Measurements from ENCODE around the gene IFNG. TPM values are rescaled to one million over a fixed set of nuclear protein-coding genes. Genes with fewer than 3 reads are reported as not detected.

The IFNG gene
- polyA plus RNA-seq, 1 donor from 2014 or later: not detected

DNA sequence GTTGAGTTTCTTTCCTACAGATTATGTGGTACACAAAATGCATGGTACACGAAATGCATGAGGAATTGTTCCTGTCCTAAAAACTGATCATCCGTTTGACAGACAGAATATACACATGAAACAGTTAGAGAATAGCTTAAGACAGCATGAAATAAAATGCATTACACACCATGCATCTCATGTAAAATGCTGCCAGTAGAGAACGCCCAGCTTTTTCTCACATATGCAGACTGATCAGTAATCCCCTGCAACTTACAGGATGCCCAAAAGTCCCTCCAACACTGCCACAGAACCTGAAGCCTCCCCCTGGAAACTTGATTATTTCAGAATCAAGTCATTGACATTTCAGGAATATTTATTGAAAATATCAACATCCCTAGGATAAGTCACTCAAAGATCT, 24.0 kb downstream of the IFNG start:
- Histone ChIP-seq H3K9me3 (ENCODE audit: low read length) (peaks cover 2% of the 10 kb centered on the region), H3K27me3 (ENCODE audit: insufficient read depth, low read depth, low read length) (no peaks in the 10 kb centered on the region), H3F3A (ENCODE audit: insufficient read depth, low read length, poor library complexity, severe bottlenecking) (no peaks in the 10 kb centered on the region), H3K79me2 (replicated peaks; ENCODE audit: insufficient read depth, low read length) (no peaks in the 10 kb centered on the region), H3K27ac (ENCODE audit: low read length) (no peak overlapping the region), H3K4me2 (ENCODE audit: low read length) (no peak overlapping the region), H4K20me1 (ENCODE audit: insufficient read depth) (no peaks in the 10 kb centered on the region), H3K9ac (ENCODE audit: low read length) (no peak overlapping the region), H2AFZ (ENCODE audit: low read depth, low read length) (no peak overlapping the region), H3K4me3 (ENCODE audit: low read length) (no peak overlapping the region), H3K36me3 (ENCODE audit: insufficient read depth, low read length) (no peaks in the 10 kb centered on the region), H3K9me2 (ENCODE audit: insufficient read depth, low read length) (no peaks in the 10 kb centered on the region)
- no peak for TF ChIP-seq TAF1 (IDR thresholded peaks at IDR 0.05; ENCODE audit: low read depth)
- TF ChIP-seq EZH2 (IDR thresholded peaks at IDR 0.05; ENCODE audit: borderline replicate concordance, insufficient read depth, low read length, poor library complexity, severe bottlenecking): no peak
- TF ChIP-seq MXI1 (conservative IDR thresholded peaks at IDR 0.05; ENCODE audit: poor library complexity, severe bottlenecking): no peak
- TF ChIP-seq, protein P1, sequence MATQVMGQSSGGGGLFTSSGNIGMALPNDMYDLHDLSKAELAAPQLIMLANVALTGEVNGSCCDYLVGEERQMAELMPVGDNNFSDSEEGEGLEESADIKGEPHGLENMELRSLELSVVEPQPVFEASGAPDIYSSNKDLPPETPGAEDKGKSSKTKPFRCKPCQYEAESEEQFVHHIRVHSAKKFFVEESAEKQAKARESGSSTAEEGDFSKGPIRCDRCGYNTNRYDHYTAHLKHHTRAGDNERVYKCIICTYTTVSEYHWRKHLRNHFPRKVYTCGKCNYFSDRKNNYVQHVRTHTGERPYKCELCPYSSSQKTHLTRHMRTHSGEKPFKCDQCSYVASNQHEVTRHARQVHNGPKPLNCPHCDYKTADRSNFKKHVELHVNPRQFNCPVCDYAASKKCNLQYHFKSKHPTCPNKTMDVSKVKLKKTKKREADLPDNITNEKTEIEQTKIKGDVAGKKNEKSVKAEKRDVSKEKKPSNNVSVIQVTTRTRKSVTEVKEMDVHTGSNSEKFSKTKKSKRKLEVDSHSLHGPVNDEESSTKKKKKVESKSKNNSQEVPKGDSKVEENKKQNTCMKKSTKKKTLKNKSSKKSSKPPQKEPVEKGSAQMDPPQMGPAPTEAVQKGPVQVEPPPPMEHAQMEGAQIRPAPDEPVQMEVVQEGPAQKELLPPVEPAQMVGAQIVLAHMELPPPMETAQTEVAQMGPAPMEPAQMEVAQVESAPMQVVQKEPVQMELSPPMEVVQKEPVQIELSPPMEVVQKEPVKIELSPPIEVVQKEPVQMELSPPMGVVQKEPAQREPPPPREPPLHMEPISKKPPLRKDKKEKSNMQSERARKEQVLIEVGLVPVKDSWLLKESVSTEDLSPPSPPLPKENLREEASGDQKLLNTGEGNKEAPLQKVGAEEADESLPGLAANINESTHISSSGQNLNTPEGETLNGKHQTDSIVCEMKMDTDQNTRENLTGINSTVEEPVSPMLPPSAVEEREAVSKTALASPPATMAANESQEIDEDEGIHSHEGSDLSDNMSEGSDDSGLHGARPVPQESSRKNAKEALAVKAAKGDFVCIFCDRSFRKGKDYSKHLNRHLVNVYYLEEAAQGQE (IDR thresholded peaks at IDR 0.05; ENCODE audit: borderline replicate concordance): no peak
- no peak for TF ChIP-seq POLR2AphosphoS5 (IDR thresholded peaks at IDR 0.05)
- TF ChIP-seq, protein P2, sequence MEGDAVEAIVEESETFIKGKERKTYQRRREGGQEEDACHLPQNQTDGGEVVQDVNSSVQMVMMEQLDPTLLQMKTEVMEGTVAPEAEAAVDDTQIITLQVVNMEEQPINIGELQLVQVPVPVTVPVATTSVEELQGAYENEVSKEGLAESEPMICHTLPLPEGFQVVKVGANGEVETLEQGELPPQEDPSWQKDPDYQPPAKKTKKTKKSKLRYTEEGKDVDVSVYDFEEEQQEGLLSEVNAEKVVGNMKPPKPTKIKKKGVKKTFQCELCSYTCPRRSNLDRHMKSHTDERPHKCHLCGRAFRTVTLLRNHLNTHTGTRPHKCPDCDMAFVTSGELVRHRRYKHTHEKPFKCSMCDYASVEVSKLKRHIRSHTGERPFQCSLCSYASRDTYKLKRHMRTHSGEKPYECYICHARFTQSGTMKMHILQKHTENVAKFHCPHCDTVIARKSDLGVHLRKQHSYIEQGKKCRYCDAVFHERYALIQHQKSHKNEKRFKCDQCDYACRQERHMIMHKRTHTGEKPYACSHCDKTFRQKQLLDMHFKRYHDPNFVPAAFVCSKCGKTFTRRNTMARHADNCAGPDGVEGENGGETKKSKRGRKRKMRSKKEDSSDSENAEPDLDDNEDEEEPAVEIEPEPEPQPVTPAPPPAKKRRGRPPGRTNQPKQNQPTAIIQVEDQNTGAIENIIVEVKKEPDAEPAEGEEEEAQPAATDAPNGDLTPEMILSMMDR (IDR thresholded peaks at IDR 0.05; ENCODE audit: poor library complexity, severe bottlenecking): no peak
- no peak for TF ChIP-seq RAD21 (conservative IDR thresholded peaks at IDR 0.05)
- no peak for TF ChIP-seq SMC3 (conservative IDR thresholded peaks at IDR 0.05; ENCODE audit: poor library complexity)
- no peak for TF ChIP-seq EP300 (conservative IDR thresholded peaks at IDR 0.05; ENCODE audit: poor library complexity, severe bottlenecking)

DNA sequence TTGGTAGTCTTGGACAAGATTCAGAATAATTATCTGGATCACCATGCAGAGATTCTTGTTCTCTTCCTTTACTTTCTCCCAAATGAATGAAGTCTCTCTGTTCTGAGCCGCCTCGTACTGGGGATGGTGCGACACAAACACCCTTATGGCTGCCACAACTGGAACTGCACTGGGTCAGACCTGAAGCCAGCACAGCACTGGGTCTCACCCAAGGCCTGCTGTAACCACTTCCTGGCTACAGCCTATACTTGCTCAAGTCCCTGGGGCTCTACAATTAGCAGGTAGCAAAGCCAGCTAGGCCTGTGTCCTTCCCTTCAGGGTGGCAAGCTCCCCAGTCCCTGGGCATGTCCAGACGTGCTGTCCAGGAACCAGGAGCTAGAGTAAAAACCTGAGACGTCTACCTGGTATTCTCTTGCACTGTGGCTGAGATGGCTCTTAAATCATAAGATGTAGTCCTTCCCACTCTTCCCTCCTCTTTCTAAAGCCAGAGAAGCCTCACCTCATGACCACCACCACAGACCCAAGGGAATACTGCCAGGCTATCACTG, 27.6 kb downstream of the IFNG start:
- no peaks in the 10 kb centered on the region for H3K9me2 ChIP-seq (ENCODE audit: insufficient read depth, low read length)
- H3K9me3 ChIP-seq (ENCODE audit: low read length): peaks cover 2% of the 10 kb centered on the region
- no peaks in the 10 kb centered on the region for H3K36me3 ChIP-seq (ENCODE audit: insufficient read depth, low read length)
- H3K79me2 ChIP-seq (replicated peaks; ENCODE audit: insufficient read depth, low read length): no peaks in the 10 kb centered on the region
- H3F3A ChIP-seq (ENCODE audit: insufficient read depth, low read length, poor library complexity, severe bottlenecking): no peaks in the 10 kb centered on the region
- no peaks in the 10 kb centered on the region for H3K27me3 ChIP-seq (ENCODE audit: insufficient read depth, low read depth, low read length)
- no peak overlapping the region for H3K9ac ChIP-seq (ENCODE audit: low read length)
- no peak for TF ChIP-seq MXI1 (conservative IDR thresholded peaks at IDR 0.05; ENCODE audit: poor library complexity, severe bottlenecking)
- no peak for TF ChIP-seq RAD21 (conservative IDR thresholded peaks at IDR 0.05)
- TF ChIP-seq, protein P2 (IDR thresholded peaks at IDR 0.05; ENCODE audit: poor library complexity, severe bottlenecking): no peak
- H2AFZ ChIP-seq (ENCODE audit: low read depth, low read length): no peak overlapping the region
- H3K4me2 ChIP-seq (ENCODE audit: low read length): no peak overlapping the region
- no peak overlapping the region for H3K27ac ChIP-seq (ENCODE audit: low read length)
- H4K20me1 ChIP-seq (ENCODE audit: insufficient read depth): no peaks in the 10 kb centered on the region
- no peak overlapping the region for H3K4me3 ChIP-seq (ENCODE audit: low read length)
